Activated CD8-positive, alpha-beta T cell treated with anti-CD3 and anti-CD28 coated beads for 36 hours (primary cell): ENCODE measurements around the gene THADA. TPM values are rescaled to one million over a fixed set of nuclear protein-coding genes. Genes with fewer than 3 reads are reported as not detected.
A peak's percentile ranks its signal among the peaks of the same experiment; 100 is the strongest.
"Not testable (repeated sequence)": the region's sequence is repeated elsewhere in the genome, so short reads cannot be mapped to it uniquely, and the experiment has no call there.

ENCODE experiments used
- ATAC-seq: fragments of 200-7000 bp; cut with Tn5 transposase; one replicate; pipeline ENCODE4 v1.10.0; 2021; ENCODE audit warnings: mild to moderate bottlenecking, moderate library complexity
- CTCF ChIA-PET: fragments of 350-600 bp; sonication (Branson Sonifier 250); formaldehyde crosslinking; loops from one replicate; lab custom pipeline; 2021; ENCODE audit warnings: antibody characterized with exemption; lab: Charles Lee
- POLR2A ChIA-PET: fragments of 350-600 bp; sonication (Branson Sonifier 250); formaldehyde crosslinking; loops from one replicate; lab custom pipeline; 2021; ENCODE audit warnings: antibody characterized with exemption; lab: Charles Lee
- DNase-seq: peaks from one replicate; pipeline ENCODE4 v3.0.0-alpha.2; 2020
- H3K27ac Mint-ChIP-seq: one replicate; pipeline ENCODE4 v1.8.0; 2021; ENCODE audit warnings: mild to moderate bottlenecking, mixed read lengths
- H3K27me3 Mint-ChIP-seq: one replicate; pipeline ENCODE4 v1.8.0; 2021; ENCODE audit warnings: mixed read lengths
- H3K36me3 Mint-ChIP-seq: one replicate; pipeline ENCODE4 v1.8.0; 2021; ENCODE audit warnings: low read depth, mixed read lengths
- H3K4me1 Mint-ChIP-seq: one replicate; pipeline ENCODE4 v1.8.0; 2021; ENCODE audit warnings: low read depth, mixed read lengths
- H3K4me3 Mint-ChIP-seq: one replicate; pipeline ENCODE4 v1.8.0; 2021; ENCODE audit warnings: mild to moderate bottlenecking, moderate library complexity, mixed read lengths
- H3K9me3 Mint-ChIP-seq: one replicate; pipeline ENCODE4 v1.8.0; 2021; ENCODE audit warnings: mixed read lengths
- CTCF ChIP-seq: fragments of 200-600 bp; IDR thresholded peaks from one replicate; pipeline ENCODE4 v1.8.0; 2022; ENCODE audit warnings: antibody characterized with exemption, mild to moderate bottlenecking
- intact Hi-C: fragments of 100-400 bp; cut with micrococcal nuclease; formaldehyde crosslinking; loops from one replicate; pipeline ENCODE4 v1.10.0; 2022
- total RNA-seq, 2 experiments: library from RNA; stranded (reverse); gene quantifications; one replicate each; pipeline ENCODE4 v1.2.3, GENCODE V29; 2021

Gene THADA
- total RNA-seq, 2 experiments from 2014 or later: 31.3 to 31.6 TPM

- Mint-ChIP-seq H3K27ac (no peak within 1 kb of the TSS), H3K36me3 (no peaks in the 10 kb centered on the region), H3K27me3 (peaks cover 29% of the 10 kb centered on the region), H3K4me1 (peaks cover 6% of the 10 kb centered on the region), H3K4me3 (peak within 1 kb of the TSS; percentile 77), H3K9me3 (peaks cover 7% of the 10 kb centered on the region)
- TF ChIP-seq CTCF: no peak
- POLR2A ChIA-PET: no interaction called here
- CTCF ChIA-PET: interaction anchor here (1.1 to 1.4 kb wide), 3 partner anchors 27 to 70 kb away, joined by 3 read pairs; no protein-coding TSS in a partner anchor
- intact Hi-C loops: no loop called here
- DNase-seq: peak; percentile 92
- peak; percentile 100 for ATAC-seq
Observed at GRCh38 chr2:43637030-43637803, 41.4 kb upstream of the THADA start, which contains the start of gene PLEKHH2. PLEKHH2 (plus strand) TSS chr2:43637260; CDS start chr2:43644674, 7,414 bp downstream.

- H3K27me3 Mint-ChIP-seq: peaks cover 33% of the 10 kb centered on the region
- no peaks in the 10 kb centered on the region for H3K36me3 Mint-ChIP-seq
- CTCF ChIA-PET: interaction anchor here (1.1 kb wide), 2 partner anchors 27 to 69 kb away, joined by 3 read pairs; no protein-coding TSS in a partner anchor
- peak; percentile 19 for DNase-seq
- POLR2A ChIA-PET: no interaction called here
- peaks cover 6% of the 10 kb centered on the region for H3K4me1 Mint-ChIP-seq
- intact Hi-C loops: no loop called here
- ATAC-seq: peak; percentile 35
- H3K27ac Mint-ChIP-seq: no peak overlapping the region
- peak overlapping the region; percentile 77 for H3K4me3 Mint-ChIP-seq
- no peak for TF ChIP-seq CTCF
- H3K9me3 Mint-ChIP-seq: peaks cover 7% of the 10 kb centered on the region
Observed at GRCh38 chr2:43636621-43637020, 40.8 kb upstream of the THADA start.

GRCh38 chr2:43636153-43636552, 40.3 kb upstream of the THADA start:
- ATAC-seq, intact Hi-C loops, H3K9me3 Mint-ChIP-seq, H3K27ac Mint-ChIP-seq, H3K4me1 Mint-ChIP-seq, H3K36me3 Mint-ChIP-seq, POLR2A ChIA-PET, DNase-seq: not testable (repeated sequence)
- H3K4me3 Mint-ChIP-seq: peak overlapping the region; percentile 12
- H3K27me3 Mint-ChIP-seq: peaks cover 33% of the 10 kb centered on the region
- CTCF ChIA-PET: interaction anchor here (0.6 to 1.1 kb wide), 3 partner anchors 26 to 69 kb away, joined by 3 to 5 read pairs (median 3); no protein-coding TSS in a partner anchor

- ATAC-seq (no peak), DNase-seq (no peak)
- Mint-ChIP-seq H3K4me1 (peaks cover 6% of the 10 kb centered on the region), H3K36me3 (no peaks in the 10 kb centered on the region), H3K4me3 (no peak overlapping the region), H3K9me3 (peaks cover 6% of the 10 kb centered on the region), H3K27ac (no peak overlapping the region), H3K27me3 (peaks cover 33% of the 10 kb centered on the region)
- intact Hi-C loops: no loop called here
- POLR2A ChIA-PET: interaction anchor here (1.1 kb wide), 1 partner anchor 39 kb away, joined by 4 read pairs; the partner anchor contains the start of gene THADA
- CTCF ChIA-PET: interaction anchor here (0.9 to 1.0 kb wide), 3 partner anchors 13 to 29 kb away, joined by 3 to 4 read pairs (median 3); no protein-coding TSS in a partner anchor
- no peak for TF ChIP-seq CTCF
Observed at GRCh38 chr2:43634604-43635306, 38.9 kb upstream of the THADA start.

- Mint-ChIP-seq H3K27me3 (peaks cover 27% of the 10 kb centered on the region), H3K9me3 (no peaks in the 10 kb centered on the region), H3K27ac (no peak overlapping the region), H3K36me3 (no peaks in the 10 kb centered on the region), H3K4me1 (peaks cover 3% of the 10 kb centered on the region), H3K4me3 (no peak overlapping the region)
- intact Hi-C loops: no loop called here
- TF ChIP-seq CTCF: no peak
- CTCF ChIA-PET: interaction anchor here (0.9 kb wide), 1 partner anchor 22 kb away, joined by 3 read pairs; no protein-coding TSS in a partner anchor
- no peak for ATAC-seq
- POLR2A ChIA-PET: no interaction called here
- no peak for DNase-seq
Observed at GRCh38 chr2:43631618-43632317, 35.9 kb upstream of the THADA start.
